ENCODE measurements around the gene EIF4E3.

The EIF4E3 gene

DNA sequence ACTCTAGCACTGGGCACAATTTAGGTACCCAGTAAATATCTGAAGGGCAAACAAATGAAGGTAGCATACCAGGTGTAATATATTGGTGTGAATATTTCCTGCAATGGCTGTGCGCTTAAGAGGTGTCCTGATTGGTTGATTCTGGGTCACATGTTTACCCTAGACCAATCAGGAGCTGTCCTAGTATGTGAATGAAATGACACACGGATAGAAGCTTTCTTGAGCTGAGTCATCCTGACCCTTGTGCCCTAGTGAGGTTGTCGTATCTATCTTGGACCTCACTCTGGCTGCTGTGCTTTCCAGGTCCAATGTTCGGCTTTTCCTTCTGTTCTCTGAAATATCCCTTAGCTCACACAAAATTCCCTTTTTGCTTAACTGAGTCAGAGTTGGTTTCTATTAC is 83.5 kb downstream of the EIF4E3 start:
- peak; percentile 7 for DNase-seq

DNA sequence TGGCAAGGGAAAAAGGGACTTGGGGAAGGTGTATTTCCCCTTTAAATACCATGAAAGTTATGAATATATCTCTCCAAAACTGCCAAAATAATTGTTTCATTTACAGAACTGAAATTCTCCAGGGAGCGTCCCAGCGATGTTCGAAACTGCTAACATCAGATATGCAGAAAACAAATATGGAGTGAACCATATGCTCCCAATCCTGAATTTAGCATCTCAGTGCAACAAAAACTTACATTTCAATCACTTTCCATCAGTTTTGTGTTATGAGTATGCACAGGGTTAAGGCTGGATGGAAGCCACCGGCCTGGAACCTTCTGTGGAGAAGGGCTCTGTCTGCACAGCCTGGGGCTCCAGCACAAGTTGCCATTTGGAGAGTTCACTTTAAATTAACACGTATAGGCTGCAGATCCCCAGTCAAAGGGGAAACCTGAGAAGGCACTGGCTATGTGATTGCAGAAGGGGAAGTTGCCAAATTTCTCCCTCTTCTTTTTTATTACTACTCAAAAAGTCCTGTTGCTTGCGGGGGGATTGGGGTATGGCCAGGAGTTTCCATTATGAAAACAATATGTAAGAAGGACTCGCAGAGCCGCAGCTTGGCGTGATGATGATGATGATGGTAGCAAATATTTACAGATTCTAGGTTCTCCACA is 84.7 kb downstream of the EIF4E3 start:
- no peak for DNase-seq

DNA sequence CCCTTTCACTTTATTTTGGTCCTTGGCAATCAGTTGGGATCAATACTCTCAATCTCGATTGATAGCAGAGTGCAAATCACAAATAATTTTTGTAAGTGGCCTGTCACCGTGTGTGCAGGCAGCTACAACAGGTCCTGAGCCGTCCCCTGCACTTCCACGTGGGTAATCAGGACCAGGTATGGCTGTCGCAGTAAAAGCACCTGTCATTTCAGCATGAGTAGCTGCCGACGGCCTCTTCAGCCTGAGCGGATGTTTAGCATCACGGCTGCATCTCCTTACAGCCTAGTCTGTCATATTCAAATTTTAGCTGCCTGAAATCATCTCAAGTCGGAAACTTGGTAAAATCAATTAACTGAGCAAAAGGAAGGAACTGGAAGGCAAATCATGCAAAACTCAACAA is 88.7 kb downstream of the EIF4E3 start:
- no peak for DNase-seq

DNA sequence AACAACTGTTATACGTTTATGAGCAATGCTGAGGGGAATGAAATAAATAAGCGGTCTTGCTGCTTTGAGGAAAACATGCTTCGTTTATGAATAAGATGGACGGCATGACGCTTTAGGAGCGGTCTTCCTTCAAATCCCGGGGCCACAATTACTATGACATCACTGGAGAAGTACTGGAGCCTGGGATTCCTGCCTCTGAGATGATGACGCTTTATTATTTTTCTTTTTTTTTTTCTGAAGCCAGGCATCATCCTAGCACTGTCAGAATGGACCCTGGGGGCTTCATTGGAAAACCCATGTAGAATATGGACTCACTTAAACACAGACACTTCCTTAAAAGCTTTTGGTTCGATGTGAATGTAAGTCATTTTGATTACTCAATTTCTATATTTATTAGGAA is 89.2 kb downstream of the EIF4E3 start:
- no peak for DNase-seq

DNA sequence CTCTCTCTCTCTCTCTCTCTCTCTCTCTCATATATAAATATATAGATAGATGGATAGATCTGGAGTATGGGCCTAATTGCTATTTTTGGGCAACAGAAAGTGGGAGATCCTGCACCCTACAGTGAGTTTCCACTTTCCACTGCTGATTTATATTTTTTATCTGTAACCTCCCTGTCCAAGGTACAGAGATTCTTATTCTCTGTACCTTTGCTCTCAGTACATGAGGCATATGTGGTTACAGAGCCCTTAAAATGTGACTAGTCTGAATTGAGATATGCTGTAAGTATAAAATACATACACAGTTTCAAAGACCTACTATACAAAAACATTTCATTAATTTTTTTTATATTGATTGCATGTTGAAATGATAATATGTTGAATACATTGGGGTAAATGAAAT is 90.5 kb downstream of the EIF4E3 start:
- DNase-seq, result no peak

DNA sequence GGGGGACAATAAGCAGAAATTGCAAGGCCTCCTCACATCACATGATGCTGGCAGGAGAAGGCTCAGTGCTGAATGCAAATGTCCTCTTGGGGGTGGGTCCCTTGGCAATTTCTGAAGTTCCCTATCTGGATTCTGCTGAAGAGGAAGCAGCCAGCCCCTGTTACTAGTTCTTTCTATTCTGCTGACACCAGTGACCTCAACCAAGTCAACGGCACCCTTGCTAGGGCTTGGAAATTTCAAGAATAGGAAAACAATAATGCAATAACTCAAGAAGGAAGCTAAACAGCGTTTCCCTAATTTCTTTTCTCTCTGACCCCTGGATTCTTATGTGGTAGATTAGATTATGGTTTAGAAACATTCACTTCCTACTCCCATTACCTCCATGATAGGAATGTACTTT is 95.5 kb downstream of the EIF4E3 start:
- DNase-seq, result no peak

DNA sequence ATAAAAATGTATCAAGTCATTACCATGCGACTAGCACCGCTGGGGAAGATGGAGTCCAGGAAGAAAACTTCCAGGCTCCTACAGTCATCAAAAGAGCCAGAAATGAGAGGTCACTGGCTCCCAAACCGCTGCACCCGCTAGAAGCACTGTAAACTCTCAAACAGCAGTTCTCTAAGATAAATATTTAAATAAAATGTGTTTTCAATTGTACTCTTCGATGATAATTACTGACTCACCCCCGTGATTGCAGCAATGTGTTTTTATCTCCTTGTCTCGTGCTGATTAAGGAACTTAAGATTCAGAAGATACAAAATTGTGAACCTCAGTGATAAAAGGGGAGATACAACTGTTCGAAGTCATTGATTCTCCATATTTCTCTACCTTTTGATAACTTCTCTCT is 95.9 kb downstream of the EIF4E3 start:
- no peak for DNase-seq

DNA sequence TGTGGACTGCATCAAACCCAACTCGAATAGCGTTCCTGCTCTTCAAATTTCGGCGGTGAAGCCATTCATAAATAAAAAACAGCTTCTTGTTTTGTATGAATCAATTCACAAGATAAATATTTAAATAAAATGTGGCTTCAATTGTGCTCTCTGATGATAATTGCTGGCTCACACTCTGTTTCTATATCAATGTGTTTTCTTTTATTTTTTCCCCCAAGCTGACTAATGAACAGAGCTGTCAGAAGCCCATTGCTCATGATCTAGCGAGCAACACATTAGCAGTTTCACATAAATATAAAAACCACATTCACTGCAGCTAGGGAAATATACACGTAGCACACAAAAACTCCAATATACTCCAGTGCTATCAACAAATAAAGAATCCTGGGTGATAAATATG is 96.7 kb downstream of the EIF4E3 start:
- no peak for DNase-seq

DNA sequence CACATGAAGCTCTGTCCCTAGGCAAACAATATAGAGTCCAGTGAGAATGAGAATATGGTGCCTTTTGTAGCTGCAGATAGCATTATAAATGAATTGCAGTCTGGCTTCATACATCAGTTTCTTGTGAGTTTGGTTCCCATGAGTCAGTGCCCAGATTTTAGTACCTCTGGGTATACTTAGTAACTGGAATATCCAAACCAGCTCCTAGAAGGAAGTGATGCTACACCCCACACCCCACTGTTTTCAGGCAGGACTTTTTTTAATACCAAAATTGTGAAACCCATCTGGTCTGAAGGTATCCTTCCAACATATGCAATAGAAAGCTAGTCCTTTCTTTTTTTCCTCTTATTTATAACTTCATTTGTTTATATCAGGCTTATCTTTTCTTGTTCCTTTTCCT is 99.5 kb downstream of the EIF4E3 start:
- DNase-seq, result no peak
